Gastroesophageal sphincter (tissue), 4 donors: ENCODE results near the gene WNT11. TPM values are rescaled to one million over a fixed set of nuclear protein-coding genes. Genes with fewer than 3 reads are reported as not detected.

Experiments used
- ATAC-seq: fragments of 150-250 bp; one replicate; pipeline ENCODE4 v1.9.1; 2016; ENCODE audit warnings: mild to moderate bottlenecking, moderate library complexity
- H3K27ac ChIP-seq, 4 donors: fragments of 200-600 bp; sonication (generic) in 3 of 4; 1 replicate in 3 of 4; 2 replicates in 1 of 4; pipeline ENCODE4 v1.5.1; 2016 to 2019
- H3K27me3 ChIP-seq: fragments of 200-600 bp; sonication (generic); one replicate; pipeline ENCODE4 v1.5.1; 2019
- H3K36me3 ChIP-seq, 2 donors: fragments of 200-600 bp; sonication (generic); one replicate each; pipeline ENCODE4 v1.5.1; 2019; ENCODE audit warnings: control low read depth in 1 of 2
- H3K4me1 ChIP-seq, 3 donors: fragments of 200-600 bp; sonication (generic); 1 replicate in 2 of 3; 2 replicates in 1 of 3; pipeline ENCODE4 v1.5.1; 2016 to 2019; ENCODE audit warnings: control low read depth in 2 of 3
- H3K4me3 ChIP-seq, 2 donors: fragments of 200-600 bp; sonication (generic); one replicate each; pipeline ENCODE4 v1.5.1; 2019; ENCODE audit warnings: mild to moderate bottlenecking in 1 of 2, moderate library complexity in 1 of 2
- H3K9me3 ChIP-seq, 3 donors: fragments of 200-600 bp; sonication (generic); one replicate each; pipeline ENCODE4 v1.5.1; 2017 to 2019; ENCODE audit warnings: control low read depth in 2 of 3
- EP300 ChIP-seq: sonication (generic); formaldehyde crosslinking; IDR thresholded peaks from one replicate; pipeline ENCODE4 v1.6.1; 2017; ENCODE audit warnings: antibody characterized with exemption, mild to moderate bottlenecking
- POLR2A ChIP-seq, 2 donors: fragments of 450-650 bp; IDR thresholded peaks; one replicate each; pipeline ENCODE4 v1.6.1; 2017; ENCODE audit warnings: antibody characterized with exemption in 2 of 2, mild to moderate bottlenecking in 2 of 2, moderate library complexity in 1 of 2
- POLR2AphosphoS5 ChIP-seq: sonication (generic); formaldehyde crosslinking; IDR thresholded peaks from one replicate; pipeline ENCODE4 v1.6.1; 2017; ENCODE audit warnings: antibody characterized with exemption
- WGBS, 2 donors: methylation state at CpG; one replicate each; pipeline ENCODE4 v1.1.5; 2018; ENCODE audit warnings: low coverage in 1 of 2; 5-methylcytosine and 5-hydroxymethylcytosine counted together
- total RNA-seq, 4 donors: library from RNA; depleted of rRNA; stranded (reverse); fragments of >200 nt; gene quantifications; one replicate each; pipeline ENCODE4 v1.1.0, GENCODE V29; 2016
- TF ChIP-seq, protein P1 (sequence below), 4 experiments: fragments of 200-600 bp in 2 of 4; fragments of 450-650 bp in 2 of 4; sonication (generic) in 1 of 4; IDR thresholded peaks; one replicate each; pipeline ENCODE4 v1.5.1; 2017 to 2019; ENCODE audit warnings: antibody characterized with exemption in 4 of 4, mild to moderate bottlenecking in 2 of 4, moderate library complexity in 2 of 4

Gene WNT11
- total RNA-seq, 4 donors from 2014 or later, result 2.5 to 17.1 (median 5.4) TPM

DNA sequence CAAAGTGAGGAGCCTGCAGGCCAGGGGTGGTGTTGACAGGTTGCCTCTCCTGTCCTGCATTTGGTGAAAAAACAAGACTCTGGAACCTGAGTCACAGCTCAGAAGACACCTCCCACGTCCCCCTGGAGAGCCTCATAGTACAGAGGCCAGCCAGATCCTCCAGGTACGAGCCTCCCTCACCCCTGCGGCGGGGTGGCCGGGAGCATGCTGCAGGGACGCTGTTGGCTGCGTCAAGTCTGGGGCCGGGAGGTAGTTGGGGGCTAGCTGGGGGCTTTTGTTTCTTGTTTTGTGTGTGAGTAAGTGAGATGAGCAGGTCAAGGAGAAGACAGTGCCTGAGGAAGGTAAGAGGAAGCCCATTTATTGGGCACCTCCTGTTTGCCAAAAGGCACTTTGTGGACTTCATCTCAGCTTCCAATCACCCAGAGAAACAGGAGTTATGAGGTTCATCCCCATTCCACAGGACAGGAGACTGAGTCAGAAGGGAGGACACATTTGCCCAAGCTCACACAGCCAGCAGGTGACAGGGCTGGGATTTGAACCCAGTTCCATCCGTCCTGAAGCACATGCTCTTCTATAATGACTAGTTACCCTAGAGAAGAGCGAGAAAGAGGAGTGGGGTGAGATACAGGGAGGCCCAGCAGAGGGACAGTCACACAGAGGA, 18.3 kb upstream of the WNT11 start:
- H3K27ac ChIP-seq, result peak overlapping the region in 2 of 4 donors; percentile 26 to 39
- no peaks in the 10 kb centered on the region for H3K9me3 ChIP-seq
- H3K27me3 ChIP-seq, result no peaks in the 10 kb centered on the region
- no peaks in the 10 kb centered on the region for H3K36me3 ChIP-seq
- ATAC-seq, result no peak
- H3K4me3 ChIP-seq, result no peak overlapping the region
- 56 to 100% methylated on average over 1 to 2 of the region's 10 CpGs for WGBS, 2 donors
- no peak for TF ChIP-seq POLR2AphosphoS5
- no peak for TF ChIP-seq POLR2A (IDR thresholded peaks at IDR 0.05)
- TF ChIP-seq EP300, result no peak
- TF ChIP-seq, protein P1, sequence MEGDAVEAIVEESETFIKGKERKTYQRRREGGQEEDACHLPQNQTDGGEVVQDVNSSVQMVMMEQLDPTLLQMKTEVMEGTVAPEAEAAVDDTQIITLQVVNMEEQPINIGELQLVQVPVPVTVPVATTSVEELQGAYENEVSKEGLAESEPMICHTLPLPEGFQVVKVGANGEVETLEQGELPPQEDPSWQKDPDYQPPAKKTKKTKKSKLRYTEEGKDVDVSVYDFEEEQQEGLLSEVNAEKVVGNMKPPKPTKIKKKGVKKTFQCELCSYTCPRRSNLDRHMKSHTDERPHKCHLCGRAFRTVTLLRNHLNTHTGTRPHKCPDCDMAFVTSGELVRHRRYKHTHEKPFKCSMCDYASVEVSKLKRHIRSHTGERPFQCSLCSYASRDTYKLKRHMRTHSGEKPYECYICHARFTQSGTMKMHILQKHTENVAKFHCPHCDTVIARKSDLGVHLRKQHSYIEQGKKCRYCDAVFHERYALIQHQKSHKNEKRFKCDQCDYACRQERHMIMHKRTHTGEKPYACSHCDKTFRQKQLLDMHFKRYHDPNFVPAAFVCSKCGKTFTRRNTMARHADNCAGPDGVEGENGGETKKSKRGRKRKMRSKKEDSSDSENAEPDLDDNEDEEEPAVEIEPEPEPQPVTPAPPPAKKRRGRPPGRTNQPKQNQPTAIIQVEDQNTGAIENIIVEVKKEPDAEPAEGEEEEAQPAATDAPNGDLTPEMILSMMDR (IDR thresholded peaks at IDR 0.05), result no peak
- H3K4me1 ChIP-seq, result peaks cover 0 to 7% (median 0%) of the 10 kb centered on the region in 3 donors

DNA sequence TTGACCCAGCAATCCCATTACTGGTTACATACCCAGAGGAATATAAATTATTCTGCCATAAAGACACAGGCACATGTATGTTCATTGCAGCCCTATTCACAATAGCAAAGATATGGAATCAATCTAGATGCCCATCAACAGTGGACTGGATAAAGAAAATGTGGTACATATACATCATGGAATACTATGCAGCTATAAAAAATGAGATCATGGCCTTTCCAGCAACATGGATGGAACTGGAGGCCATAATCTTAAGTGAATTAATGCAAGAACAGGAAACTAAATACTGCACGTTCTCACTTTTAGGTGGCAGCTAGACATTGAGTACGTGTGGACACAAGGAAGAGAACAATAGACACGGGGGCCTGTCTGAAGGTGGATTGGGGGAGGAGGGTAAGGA, 15.1 kb upstream of the WNT11 start:
- Histone ChIP-seq H3K27ac (no peak overlapping the region), H3K9me3 (no peaks in the 10 kb centered on the region), H3K4me3 (no peak overlapping the region), H3K4me1 (no peaks in the 10 kb centered on the region), H3K36me3 (no peaks in the 10 kb centered on the region), H3K27me3 (no peaks in the 10 kb centered on the region)
- WGBS, 2 donors, result 83 to 88% methylated on average over 1 to 3 of the region's 3 CpGs
- TF ChIP-seq, protein P1 (IDR thresholded peaks at IDR 0.05), result no peak
- TF ChIP-seq EP300 (no peak), POLR2AphosphoS5 (no peak), POLR2A (IDR thresholded peaks at IDR 0.05) (no peak)
- no peak for ATAC-seq

DNA sequence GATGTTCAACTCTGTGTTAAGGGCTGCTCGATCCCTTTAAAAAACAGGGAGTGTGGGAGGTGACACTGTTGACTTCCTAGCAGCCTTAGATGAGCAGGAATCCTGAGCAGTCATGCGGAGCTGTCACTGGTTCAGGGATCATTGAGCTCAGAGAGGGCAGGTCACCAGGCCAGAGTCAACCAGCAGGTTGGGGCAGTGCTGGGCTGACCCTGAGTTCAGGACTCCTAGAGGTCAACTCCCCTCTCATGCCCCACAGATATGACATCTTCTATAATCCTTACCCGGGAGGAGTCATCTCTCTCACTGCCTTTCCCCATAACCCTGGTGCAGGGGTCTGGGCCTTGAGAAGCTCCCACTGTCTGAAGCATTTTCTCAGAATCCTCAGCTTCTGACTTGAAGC, 12.9 kb upstream of the WNT11 start:
- Histone ChIP-seq H3K36me3 (no peaks in the 10 kb centered on the region), H3K4me1 (no peaks in the 10 kb centered on the region), H3K27ac (no peak overlapping the region), H3K4me3 (no peak overlapping the region), H3K27me3 (no peaks in the 10 kb centered on the region), H3K9me3 (no peaks in the 10 kb centered on the region)
- 75 to 100% methylated on average over 1 to 2 of the region's 3 CpGs for WGBS, 2 donors
- TF ChIP-seq POLR2A (IDR thresholded peaks at IDR 0.05) (no peak), POLR2AphosphoS5 (no peak), EP300 (no peak)
- TF ChIP-seq, protein P1 (IDR thresholded peaks at IDR 0.05), result no peak
- no peak for ATAC-seq

DNA sequence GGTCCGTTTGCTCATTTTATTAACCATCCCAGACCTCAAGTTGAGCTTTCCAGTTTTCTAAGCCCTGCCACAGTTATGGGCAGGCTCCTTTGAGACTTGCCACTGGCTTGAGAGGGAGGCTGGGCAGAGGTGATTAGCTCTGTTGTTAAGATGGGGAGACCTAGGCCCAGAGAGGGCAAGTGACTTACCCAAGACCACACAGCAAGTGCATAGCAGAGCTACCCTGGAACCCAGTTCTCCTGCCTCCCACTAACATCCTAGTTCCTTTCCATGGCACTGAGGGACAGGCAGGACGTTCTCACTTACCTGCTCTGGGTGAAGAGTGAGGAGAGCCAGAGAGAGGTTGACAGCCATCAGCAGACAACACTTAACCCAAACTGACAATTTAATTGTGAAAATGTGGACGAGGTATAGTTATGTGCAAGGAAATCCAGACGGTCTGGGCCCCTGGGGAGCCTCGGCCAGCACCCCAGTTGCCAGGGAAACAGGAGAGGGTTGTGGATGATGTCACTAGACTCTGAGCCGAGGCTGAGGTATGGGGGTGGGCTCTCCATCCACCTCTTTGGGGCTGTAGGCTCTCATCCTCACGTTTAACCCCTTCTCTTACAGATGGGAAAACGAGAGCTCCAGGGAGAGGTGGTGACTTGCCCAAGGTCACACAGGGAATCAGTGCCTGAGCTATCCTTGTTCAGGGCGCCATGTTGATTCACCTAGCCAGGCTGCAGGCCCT, 12.3 kb upstream of the WNT11 start:
- H3K27ac ChIP-seq, result no peak overlapping the region
- H3K36me3 ChIP-seq, result no peaks in the 10 kb centered on the region
- no peak overlapping the region for H3K4me3 ChIP-seq
- TF ChIP-seq POLR2A (IDR thresholded peaks at IDR 0.05) (no peak), POLR2AphosphoS5 (no peak), EP300 (no peak)
- TF ChIP-seq, protein P1 (IDR thresholded peaks at IDR 0.05), result no peak
- no peaks in the 10 kb centered on the region for H3K4me1 ChIP-seq
- WGBS, 2 donors, result 74% methylated on average over 4 of the region's 9 CpGs; no CpG with 5 or more reads in 1 of the 2 donors
- ATAC-seq, result no peak
- H3K9me3 ChIP-seq, result no peaks in the 10 kb centered on the region
- no peaks in the 10 kb centered on the region for H3K27me3 ChIP-seq
